GM12872 (cell line): ENCODE measurements around the gene AUTS2.

ENCODE experiments used
- TF ChIP-seq, protein P1 (sequence below): IDR thresholded peaks from 3 replicates; pipeline ENCODE4 v1.5.1; 2011; ENCODE audit warnings: low read depth, mild to moderate bottlenecking, low read length, moderate library complexity; ENCODE audit not compliant: insufficient read depth

Gene AUTS2

DNA sequence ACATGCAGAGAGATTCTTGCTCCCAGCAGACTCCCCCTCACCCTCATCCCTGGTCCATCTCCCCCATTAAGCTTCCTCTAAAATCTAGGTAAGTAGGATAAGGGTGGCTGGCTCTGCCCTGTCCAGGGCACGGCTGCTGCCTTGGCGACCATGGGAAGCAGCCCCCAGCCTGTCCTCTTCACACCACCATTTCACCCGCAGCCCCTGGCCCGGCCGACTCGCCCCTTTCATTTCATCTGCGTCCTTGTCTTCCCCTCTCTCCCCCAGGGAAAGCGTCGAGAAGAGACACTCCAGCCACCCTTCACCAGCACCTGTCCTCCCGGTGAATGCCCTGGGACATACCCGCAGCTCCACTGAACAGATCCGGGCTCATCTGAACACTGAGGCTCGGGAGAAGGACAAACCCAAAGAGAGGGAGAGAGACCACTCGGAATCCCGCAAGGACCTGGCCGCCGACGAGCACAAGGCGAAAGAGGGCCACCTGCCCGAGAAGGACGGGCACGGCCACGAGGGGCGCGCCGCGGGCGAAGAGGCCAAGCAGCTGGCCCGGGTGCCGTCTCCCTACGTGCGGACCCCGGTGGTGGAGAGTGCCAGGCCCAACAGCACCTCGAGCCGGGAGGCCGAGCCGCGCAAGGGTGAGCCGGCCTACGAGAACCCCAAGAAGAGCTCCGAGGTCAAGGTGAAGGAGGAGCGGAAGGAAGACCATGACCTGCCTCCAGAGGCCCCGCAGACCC lies 1191.4 kb downstream of the AUTS2 start:
- TF ChIP-seq, protein P1, sequence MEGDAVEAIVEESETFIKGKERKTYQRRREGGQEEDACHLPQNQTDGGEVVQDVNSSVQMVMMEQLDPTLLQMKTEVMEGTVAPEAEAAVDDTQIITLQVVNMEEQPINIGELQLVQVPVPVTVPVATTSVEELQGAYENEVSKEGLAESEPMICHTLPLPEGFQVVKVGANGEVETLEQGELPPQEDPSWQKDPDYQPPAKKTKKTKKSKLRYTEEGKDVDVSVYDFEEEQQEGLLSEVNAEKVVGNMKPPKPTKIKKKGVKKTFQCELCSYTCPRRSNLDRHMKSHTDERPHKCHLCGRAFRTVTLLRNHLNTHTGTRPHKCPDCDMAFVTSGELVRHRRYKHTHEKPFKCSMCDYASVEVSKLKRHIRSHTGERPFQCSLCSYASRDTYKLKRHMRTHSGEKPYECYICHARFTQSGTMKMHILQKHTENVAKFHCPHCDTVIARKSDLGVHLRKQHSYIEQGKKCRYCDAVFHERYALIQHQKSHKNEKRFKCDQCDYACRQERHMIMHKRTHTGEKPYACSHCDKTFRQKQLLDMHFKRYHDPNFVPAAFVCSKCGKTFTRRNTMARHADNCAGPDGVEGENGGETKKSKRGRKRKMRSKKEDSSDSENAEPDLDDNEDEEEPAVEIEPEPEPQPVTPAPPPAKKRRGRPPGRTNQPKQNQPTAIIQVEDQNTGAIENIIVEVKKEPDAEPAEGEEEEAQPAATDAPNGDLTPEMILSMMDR = no peak

DNA sequence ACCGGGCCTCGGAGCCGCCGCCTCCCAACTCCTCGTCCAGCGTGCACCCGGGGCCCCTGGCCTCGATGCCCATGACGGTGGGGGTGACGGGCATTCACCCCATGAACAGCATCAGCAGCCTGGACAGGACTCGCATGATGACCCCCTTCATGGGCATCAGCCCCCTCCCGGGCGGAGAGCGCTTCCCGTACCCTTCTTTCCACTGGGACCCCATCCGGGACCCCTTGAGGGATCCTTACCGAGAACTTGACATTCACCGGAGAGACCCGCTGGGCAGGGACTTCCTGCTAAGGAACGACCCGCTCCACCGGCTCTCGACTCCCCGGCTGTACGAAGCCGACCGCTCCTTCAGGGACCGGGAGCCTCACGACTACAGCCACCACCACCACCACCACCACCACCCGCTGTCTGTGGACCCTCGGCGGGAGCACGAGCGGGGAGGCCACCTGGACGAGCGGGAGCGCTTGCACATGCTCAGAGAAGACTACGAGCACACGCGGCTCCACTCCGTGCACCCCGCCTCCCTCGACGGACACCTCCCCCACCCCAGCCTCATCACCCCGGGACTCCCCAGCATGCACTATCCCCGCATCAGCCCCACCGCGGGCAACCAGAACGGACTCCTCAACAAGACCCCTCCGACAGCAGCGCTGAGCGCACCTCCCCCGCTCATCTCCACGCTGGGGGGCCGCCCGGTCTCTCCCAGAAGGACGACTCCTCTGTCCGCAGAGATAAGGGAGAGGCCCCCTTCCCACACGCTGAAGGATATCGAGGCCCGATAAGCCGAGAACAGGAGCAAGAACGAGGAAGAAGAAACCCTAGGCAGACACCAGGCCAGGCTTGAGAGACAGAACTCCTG lies 1192.2 kb downstream of the AUTS2 start:
- TF ChIP-seq, protein P1 = no peak

DNA sequence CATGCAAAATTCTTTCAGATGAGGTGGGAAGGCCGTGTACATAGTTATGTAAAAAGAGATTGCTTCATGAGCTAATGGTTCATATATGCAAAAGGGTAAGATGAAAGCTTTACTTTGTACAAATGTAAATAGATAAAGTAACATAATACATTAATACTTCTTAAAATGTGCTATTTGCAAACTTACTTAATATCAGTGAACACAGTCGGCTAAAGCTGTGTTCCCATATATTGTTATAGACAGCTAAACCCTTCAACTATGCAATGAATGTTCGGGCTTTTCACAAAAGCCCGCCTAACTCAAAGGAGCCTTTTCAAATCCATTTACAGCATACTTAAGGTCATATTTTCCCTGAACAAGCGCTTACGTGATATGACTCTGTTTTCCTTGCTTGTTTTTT lies 1193.1 kb downstream of the AUTS2 start:
- TF ChIP-seq, protein P1 = no peak

DNA sequence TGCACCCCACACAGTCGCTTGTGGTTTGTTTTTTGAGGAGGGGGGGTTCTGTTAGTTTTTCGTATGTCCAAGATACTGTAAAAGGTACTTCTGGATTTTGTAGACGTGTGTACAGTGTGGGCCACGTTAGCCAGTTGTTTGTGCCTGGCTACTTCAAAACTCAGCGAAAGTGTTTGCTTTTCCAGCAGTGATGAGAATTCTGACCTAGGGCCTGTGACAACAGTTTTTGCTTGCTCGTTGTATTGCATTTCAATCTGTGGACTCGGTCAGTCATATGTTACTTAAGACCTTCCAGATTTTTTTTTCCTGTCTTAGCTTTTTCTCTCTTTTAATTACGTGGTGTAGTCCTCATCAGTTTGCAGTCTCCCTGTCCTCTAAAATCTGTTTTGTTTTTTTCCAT lies 1194.8 kb downstream of the AUTS2 start:
- TF ChIP-seq, protein P1 = no peak

DNA sequence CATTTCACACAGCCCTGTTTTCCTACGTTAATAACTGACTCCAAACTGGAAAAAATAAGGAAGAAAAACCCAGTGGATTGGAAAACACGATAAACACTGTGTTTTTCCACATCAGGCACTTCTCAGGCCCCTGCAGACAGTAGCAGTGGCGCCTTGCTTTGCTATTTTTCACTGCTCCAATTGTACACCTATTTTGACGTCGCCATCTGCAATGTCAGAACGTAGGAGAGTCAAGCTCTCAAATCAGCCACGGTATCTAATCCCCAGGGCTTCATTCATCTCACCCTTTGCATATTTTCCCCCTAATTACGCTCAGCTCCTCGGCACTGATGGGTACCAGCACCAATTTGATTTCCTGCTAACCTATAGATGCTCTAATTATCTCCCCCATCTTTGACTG lies 1195.5 kb downstream of the AUTS2 start:
- TF ChIP-seq, protein P1 = no peak

DNA sequence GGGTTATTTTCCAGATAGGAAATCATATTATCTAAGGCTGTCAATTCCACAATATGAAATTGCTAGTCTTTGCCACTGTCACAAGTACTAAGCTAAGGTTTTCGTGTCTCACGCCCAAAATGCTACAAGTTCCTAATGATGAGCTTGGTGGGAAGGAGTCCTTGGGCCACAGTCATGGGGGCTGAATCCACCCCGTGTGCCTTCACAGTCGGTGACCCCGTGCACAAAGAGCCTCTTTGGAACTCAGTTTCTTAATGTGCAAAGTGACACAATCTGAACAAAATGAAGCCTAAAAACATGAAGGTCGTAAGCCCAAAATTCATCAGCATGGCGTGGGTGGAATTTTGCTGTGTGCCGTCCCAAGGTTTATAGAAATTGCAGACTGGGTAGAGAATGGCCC lies 1196.7 kb downstream of the AUTS2 start:
- TF ChIP-seq, protein P1 = no peak

DNA sequence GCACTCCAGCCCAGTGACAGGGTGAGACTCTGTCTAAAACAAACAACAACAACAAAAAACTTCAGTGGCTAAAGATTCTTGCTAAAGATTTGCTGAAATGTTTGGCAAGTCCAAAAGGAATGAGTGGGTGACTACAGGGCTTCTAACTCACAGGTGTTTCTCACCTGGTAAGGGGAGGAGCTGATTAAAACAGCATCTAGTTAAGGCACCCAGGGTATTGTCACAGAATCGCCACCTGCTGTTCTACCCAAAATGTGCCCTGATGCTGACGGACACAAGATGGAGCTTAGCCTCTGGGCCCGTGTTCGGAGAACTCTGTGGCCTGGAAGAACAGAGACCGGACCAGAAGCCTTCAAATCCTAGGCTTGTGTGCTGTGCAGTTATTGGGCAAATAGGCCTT lies 1197.7 kb downstream of the AUTS2 start:
- TF ChIP-seq, protein P1 = no peak
